HG03060 (cell line): ENCODE measurements around the gene MRPL11.
"Not testable (repeated sequence)": the region's sequence is repeated elsewhere in the genome, so short reads cannot be mapped to it uniquely, and the experiment has no call there.

Experiments used
- ATAC-seq: cut with Tn5 transposase; IDR thresholded peaks from one replicate; pipeline ENCODE4 v1.9.1; 2021; ENCODE audit warnings: low read depth, moderate number of reproducible peaks; ENCODE audit not compliant: unreplicated experiment

MRPL11 gene

DNA sequence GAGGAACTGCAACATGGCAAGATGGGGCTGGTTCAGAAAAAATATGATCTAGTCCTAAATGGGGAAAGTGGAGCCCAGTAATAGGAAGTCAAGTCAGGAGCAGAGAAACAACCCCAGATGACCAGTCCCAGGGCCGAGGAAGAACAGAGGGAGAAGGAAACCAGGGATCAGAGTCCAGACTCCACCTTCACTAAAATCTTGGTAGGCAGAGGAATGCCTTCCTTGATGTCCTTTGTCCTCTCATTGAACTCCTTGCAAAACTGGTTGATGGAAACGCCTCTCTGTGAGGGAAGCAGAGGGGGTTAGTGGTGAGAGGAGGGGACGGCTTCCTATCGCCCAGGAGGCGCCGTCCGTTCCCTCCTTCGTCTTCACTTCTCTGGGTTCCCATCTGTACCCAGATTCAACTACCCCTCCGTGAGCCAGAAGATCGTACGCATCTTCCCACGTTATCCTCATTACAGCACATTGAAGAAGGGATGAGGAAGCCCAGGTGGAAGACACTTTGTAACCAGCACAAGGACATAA is 607 bp downstream of the MRPL11 start:
- ATAC-seq = no peak

GRCh38 chr11:66432597-66432996 is 6.1 kb downstream of the MRPL11 start:
- ATAC-seq = no peak

DNA sequence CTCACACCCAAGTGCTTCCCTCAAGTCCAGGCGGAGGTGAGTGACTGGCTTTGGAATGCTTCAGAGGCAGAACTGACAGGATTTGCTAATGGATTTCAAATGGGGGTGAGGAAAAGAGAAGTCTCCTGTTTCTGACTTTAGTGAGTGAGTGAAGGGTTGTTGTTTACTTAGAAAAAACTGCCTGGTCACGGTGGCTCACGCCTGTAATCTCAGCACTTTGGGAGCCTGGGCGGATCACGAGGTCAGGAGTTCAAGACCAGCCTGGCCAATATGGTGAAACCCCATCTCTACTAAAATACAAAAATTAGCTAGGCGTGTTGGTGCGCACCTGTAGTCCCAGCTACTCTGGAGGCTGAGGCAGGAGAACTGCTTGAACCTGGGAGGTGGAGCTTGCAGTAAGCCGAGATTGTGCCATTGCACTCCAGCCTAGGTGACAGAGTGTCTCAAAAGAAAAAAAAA is 6.7 kb downstream of the MRPL11 start:
- ATAC-seq = not testable (repeated sequence)

DNA sequence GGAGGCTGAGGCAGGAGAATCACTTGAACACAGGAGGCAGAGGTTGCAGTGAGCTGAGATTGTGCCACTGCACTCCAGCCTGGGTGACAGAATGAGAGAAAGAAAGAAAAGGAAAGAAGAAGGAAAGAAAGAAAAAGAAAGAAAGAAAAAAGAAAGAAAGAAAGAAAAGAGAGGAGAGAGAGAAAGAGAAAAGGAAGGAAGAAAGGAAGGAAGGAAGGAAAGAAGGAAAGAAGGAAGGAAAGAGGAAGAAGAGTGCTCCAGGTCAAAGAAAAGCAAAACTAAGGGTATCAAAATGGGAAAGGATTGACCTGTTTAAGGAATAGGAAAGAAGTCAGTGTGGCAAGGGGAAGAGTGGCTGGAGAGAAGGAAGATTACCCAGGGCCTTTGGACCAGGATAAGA is 7.4 kb downstream of the MRPL11 start:
- ATAC-seq = not testable (repeated sequence)

- ATAC-seq = no peak
These were observed 8.6 kb downstream of the MRPL11 start for GRCh38 chr11:66429983-66430602.

GRCh38 chr11:66428933-66429332 is 9.7 kb downstream of the MRPL11 start:
- ATAC-seq = no peak

- ATAC-seq = no peak
These were observed 12.3 kb downstream of the MRPL11 start for GRCh38 chr11:66426314-66426713.

GRCh38 chr11:66421492-66422205 is 17.0 kb downstream of the MRPL11 start:
- no peak for ATAC-seq

DNA sequence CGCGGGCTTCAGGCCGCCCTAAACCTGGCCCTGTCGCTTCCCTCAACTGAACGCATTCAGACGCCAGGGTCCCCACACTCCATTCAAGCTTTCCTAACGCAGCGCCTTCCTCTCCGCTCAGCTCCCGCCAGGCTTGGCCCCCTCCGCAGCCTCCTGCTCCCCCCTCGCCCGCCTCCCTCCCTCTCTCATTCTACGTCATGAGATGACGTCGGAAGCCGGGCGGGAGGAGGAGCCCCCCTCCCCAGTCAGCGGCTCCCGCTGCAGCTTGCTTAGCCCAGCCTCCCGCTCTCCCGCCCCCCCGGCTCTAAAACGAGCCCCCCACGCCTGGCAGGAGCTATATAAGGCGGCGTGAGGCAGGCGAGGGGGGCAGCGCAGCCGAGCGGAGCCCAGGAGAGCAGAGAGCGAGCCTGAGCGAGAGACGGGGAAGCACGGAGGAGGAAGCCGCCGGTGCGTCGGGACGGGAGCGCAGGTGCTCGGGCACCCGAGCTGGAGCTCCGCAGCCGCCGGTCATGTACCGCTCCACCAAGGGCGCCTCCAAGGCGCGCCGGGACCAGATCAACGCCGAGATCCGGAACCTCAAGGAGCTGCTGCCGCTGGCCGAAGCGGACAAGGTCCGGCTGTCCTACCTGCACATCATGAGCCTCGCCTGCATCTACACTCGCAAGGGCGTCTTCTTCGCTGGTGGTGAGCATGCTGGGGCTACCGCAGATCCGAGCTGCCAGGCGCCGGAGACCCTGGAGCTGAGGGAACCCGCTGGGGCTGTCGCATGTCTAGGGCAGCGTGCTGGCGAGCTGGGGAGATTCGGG is 17.8 kb downstream of the MRPL11 start, which contains the start of gene NPAS4:
Gene NPAS4 (plus strand): TSS at position 365 of the 806 bp plus-strand sequence. CDS start 145 bp downstream, at position 510.
- ATAC-seq = no peak

DNA sequence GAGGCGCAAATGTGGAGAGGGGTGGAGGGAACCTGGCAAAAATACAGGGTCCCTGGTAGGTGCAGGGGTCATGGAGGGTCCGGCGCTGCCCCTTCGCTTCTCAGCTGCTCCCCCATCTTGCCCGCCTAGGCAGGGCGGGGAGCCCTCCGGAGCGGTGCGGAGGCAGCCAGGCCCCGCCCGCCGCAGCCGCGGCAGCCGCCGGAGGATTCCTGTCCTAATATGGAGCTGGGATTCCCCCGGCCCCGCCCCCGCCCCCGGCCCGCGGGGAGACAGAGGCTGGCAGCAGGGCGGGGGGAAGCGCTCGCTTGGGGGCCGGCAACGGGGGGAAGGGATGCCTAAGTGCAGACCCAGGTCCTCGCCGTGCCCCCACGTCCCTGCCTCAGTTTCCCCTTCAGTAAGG is 18.8 kb downstream of the MRPL11 start:
- no peak for ATAC-seq

GRCh38 chr11:66418986-66419308 is 19.7 kb downstream of the MRPL11 start:
- no peak for ATAC-seq

GRCh38 chr11:66418168-66418985 is 20.3 kb downstream of the MRPL11 start:
- ATAC-seq = no peak

- no peak for ATAC-seq
These were observed 21.6 kb downstream of the MRPL11 start for GRCh38 chr11:66417000-66417399.

DNA sequence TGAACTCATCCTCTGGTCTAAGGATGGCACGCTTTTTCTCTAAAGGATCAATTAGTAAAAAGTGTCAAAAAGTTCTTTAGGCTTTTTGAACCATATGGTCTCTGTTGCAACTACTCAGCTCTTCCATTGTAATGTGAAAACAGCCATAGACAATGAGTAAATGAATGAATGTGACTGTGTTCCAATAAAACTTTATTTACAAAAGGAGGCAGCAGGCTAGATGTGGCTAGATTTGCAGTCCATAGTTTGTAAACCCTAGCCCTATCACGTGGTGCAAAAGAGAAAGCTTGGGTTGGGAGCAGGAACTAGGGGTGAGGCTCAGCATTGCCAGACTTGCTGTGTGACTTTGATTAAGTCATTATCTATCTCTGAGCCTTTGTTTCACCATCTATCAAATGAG is 23.2 kb downstream of the MRPL11 start:
- no peak for ATAC-seq

- ATAC-seq = no peak
These were observed 24.3 kb downstream of the MRPL11 start for GRCh38 chr11:66414120-66414934.

DNA sequence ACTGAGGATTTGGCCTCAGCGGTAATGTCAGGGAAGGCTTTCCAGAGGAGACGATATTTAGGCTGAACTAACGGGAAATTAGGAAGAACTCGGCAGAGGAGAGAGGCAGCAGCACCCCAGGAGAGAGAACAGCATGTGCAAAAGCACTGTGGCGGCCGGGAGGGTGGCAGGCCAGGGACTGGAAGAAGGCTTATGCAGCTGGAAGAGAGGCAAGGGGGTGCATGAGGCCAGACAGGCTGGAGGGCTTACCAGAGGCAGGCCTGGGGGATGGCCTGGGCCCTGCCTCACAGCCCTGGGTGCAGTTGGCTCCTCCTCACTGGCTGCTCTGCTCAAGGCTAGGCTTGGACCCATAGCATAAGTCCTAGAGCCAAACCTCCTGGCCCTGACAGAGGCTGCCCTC is 25.5 kb downstream of the MRPL11 start:
- ATAC-seq = no peak

DNA sequence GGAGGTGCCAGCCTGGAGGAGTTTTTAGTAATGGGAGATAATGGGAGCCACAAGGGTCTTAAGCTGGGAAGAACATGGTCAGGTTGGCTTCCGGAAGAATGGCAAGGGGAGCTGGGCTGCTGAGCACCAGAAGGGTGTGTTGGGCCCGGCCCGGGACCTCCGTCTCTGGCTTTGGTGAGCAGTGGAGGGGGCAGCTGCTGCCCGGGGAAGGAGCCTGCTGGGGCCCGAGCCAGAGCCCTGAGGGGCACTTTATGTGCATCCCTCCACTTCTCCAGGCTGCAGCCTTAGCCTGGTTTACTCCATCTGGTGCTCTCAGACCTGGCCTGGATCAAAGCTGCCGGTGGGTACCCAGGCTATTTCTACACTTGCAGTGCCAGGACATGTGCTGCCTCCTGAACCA is 26.5 kb downstream of the MRPL11 start:
- no peak for ATAC-seq

DNA sequence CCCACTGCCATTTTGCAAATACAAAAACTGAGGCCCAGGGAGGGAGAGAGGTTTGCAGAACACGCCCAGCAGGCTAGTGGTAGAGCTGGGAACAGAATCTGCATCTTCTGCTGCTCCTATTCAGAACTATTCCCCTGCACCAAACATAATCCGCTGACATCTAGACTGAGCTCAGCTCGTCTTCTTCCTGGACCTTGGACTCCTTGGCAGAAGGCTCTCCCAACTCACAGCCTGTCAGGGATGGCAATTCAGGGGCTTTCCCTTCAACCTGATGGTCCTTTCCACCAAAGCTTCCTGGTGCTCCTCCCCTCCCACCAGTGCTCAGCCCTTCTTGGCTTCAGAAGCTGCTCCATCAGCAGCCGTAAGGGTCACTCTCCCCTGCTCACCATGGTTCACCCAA is 27.3 kb downstream of the MRPL11 start:
- no peak for ATAC-seq

DNA sequence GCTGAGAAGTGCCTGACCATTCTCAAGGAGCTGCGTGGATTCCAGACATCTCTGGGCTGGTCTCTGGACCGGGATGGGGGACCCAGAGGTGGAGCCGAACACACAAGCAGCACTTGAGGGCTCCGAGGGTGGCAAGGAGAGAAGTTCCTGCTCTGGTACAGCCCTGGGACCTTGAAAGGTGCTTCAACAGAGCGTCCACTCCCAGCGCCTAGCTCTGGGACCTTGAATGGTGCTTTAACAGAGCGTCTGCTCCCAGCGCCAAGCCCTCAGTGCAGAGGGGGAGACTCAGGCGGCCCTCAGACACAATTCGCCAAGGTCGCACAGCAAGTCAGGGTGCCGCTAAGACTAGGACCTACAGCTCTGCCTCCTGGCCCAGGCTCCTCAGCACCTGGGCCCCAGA is 28.5 kb downstream of the MRPL11 start:
- ATAC-seq = no peak

- no peak for ATAC-seq
These were observed 29.4 kb downstream of the MRPL11 start for GRCh38 chr11:66409226-66409625.
